ENCODE data around the gene TMEM209. TPM values are rescaled to one million over a fixed set of nuclear protein-coding genes. Genes with fewer than 3 reads are reported as not detected.

Gene TMEM209
- polyA plus RNA-seq, 3 donors from 2014 or later: 21.6 to 41.1 (median 39.9) TPM

DNA sequence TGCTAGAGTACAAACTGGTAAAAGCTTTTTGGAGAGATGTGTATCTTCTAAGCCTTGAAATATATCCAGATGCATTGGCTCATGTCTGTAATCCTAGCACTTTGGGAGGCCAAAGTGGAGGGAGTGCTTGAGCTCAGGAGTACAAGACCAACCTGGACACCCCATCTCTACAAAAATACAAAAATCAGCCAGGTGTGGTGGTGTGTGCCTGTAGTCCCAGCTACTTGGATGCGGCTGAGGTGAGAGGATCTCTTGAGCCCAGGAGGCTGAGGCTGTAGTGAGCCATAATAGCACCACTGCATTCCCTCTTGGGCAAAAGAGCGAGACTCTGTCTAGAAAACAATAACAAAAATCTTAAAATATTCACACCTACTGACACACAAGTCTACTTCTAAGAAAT, 25.6 kb downstream of the TMEM209 start:
- H3K9me3 Mint-ChIP-seq: no peaks in the 10 kb centered on the region

DNA sequence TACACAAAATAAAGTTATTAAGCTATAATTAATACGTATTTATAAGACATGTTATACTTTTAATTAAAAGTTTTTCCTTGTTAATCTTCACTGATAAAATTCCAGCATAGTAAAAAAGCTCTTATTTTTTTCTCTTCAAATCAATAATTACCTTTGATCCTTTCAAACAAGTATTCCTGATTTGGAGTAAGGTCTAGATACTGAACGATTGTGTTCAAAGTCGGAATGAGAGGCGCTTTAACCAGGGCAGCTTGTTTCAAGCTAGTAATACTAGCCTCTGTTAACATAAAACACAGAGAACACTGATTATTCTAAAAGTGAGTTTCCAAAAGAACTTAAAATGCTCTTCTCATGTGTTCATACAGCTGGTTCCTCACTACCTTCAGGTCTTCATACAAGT, 27.0 kb downstream of the TMEM209 start:
- peaks cover 0 to 2% (median 0%) of the 10 kb centered on the region in 3 donors for H3K27me3 Mint-ChIP-seq (ENCODE audit: low read depth in 3 of 3)
- DNase-seq: no peak
- H3K4me1 Mint-ChIP-seq: no peaks in the 10 kb centered on the region
- no peak overlapping the region for H3K27ac Mint-ChIP-seq
- H3K4me3 Mint-ChIP-seq: no peak overlapping the region
- peaks cover 17 to 56% (median 25%) of the 10 kb centered on the region in 3 donors for H3K36me3 Mint-ChIP-seq
- no peaks in the 10 kb centered on the region for H3K9me3 Mint-ChIP-seq

More for the DNA sequence above, 25.6 kb downstream of the TMEM209 start:
- H3K36me3 Mint-ChIP-seq: peaks cover 15 to 55% (median 20%) of the 10 kb centered on the region in 3 donors
- H3K4me3 Mint-ChIP-seq: no peak overlapping the region
- peaks cover 0 to 2% (median 0%) of the 10 kb centered on the region in 3 donors for H3K27me3 Mint-ChIP-seq (ENCODE audit: low read depth in 3 of 3)
- no peak for DNase-seq
- no peak overlapping the region for H3K27ac Mint-ChIP-seq
- no peaks in the 10 kb centered on the region for H3K4me1 Mint-ChIP-seq

GRCh38 chr7:130174237-130174959, 30.8 kb downstream of the TMEM209 start:
- Mint-ChIP-seq H3K4me3 (no peak overlapping the region), H3K27me3 (ENCODE audit: low read depth in 3 of 3) (peaks cover 0 to 2% (median 0%) of the 10 kb centered on the region in 3 donors), H3K36me3 (peaks cover 23 to 50% (median 35%) of the 10 kb centered on the region in 3 donors), H3K27ac (no peak overlapping the region), H3K9me3 (no peaks in the 10 kb centered on the region), H3K4me1 (no peaks in the 10 kb centered on the region)
- no peak for DNase-seq

DNA sequence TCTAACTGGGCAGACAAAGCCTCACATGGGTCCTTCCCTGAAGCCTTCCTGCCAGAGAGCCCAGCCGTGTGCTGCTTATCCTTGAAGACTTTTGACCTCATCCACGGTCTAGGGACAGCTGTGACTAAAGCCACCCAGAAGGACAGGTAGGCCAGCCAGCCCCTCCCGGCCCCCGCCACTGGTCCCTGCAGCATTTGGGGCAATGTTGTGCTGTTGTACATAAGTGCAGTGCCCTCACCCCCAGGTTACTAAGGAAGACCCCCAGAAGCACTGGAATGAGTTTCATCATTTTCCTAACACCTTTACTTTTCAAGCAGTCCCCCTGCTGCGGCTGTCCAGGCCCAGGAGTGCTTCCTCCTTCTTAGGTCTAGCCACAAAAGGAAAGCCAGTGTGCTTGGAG, 43.0 kb downstream of the TMEM209 start:
- H3K4me1 Mint-ChIP-seq: no peaks in the 10 kb centered on the region
- H3K27ac Mint-ChIP-seq: no peak overlapping the region
- no peak overlapping the region for H3K4me3 Mint-ChIP-seq
- H3K36me3 Mint-ChIP-seq: peaks cover 49 to 71% (median 63%) of the 10 kb centered on the region in 3 donors
- peaks cover 0 to 1% (median 0%) of the 10 kb centered on the region in 6 donors for H3K9me3 Mint-ChIP-seq
- DNase-seq: no peak
- peaks cover 0 to 2% (median 2%) of the 10 kb centered on the region in 3 donors for H3K27me3 Mint-ChIP-seq (ENCODE audit: low read depth in 3 of 3)

DNA sequence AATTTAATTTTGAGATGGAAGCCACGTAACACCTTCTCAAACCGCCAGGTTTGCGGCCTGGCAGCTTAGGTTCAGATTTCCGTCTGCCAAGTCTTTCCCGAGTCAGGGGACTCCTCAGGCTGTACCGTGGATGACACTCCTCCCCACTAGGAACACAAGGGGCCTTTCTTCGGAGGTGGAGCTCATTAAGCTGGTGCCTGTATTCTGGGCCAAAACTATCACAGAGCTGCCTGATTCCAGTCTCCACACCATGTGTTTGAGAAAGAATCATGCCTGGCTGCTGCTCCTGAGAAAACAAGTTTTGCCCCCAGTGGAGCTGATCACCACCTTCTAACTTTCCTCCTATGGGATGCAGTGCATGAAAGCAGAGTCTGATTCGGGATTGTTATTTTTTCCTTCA, 44.8 kb downstream of the TMEM209 start:
- DNase-seq: no peak
- Mint-ChIP-seq H3K36me3 (peaks cover 42 to 64% (median 63%) of the 10 kb centered on the region in 3 donors), H3K4me3 (no peak overlapping the region), H3K27ac (no peak overlapping the region), H3K4me1 (no peaks in the 10 kb centered on the region), H3K27me3 (ENCODE audit: low read depth in 3 of 3) (peaks cover 2 to 4% (median 4%) of the 10 kb centered on the region in 3 donors), H3K9me3 (peaks cover 0 to 1% (median 0%) of the 10 kb centered on the region in 6 donors)

- peaks cover 0 to 1% (median 0%) of the 10 kb centered on the region in 6 donors for H3K9me3 Mint-ChIP-seq
- no peak overlapping the region for H3K4me3 Mint-ChIP-seq
- H3K4me1 Mint-ChIP-seq: no peaks in the 10 kb centered on the region
- H3K27me3 Mint-ChIP-seq (ENCODE audit: low read depth in 3 of 3): peaks cover 2 to 6% (median 6%) of the 10 kb centered on the region in 3 donors
- H3K27ac Mint-ChIP-seq: no peak overlapping the region
- peaks cover 42 to 61% (median 59%) of the 10 kb centered on the region in 3 donors for H3K36me3 Mint-ChIP-seq
- no peak for DNase-seq
Measured at GRCh38 chr7:130160023-130160422, 45.2 kb downstream of the TMEM209 start.

DNA sequence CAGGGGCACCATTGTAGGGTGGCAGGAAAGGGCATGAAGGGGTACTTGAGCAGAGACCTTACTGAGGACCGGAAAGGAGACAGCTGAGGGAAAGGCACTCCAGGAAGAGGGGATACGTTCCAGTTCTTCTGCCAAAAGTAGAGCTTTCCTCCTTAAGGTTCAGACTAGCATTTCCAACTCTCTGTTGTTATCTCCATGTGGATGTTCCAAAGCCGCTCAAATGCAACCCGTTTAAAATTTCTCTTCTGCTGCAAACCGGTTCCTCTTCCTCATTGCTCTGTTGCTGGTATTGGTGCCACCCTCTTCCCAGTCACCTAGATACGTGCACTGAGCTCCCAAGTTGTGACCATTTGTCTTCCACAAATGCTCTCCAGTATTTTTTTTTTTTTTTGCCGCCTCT, 47.5 kb downstream of the TMEM209 start:
- Mint-ChIP-seq H3K36me3 (peaks cover 35 to 47% (median 42%) of the 10 kb centered on the region in 3 donors), H3K9me3 (peaks cover 0 to 1% (median 0%) of the 10 kb centered on the region in 6 donors), H3K4me3 (no peak overlapping the region), H3K27ac (no peak overlapping the region), H3K27me3 (ENCODE audit: low read depth in 3 of 3) (peaks cover 4 to 6% (median 6%) of the 10 kb centered on the region in 3 donors), H3K4me1 (no peaks in the 10 kb centered on the region)
- no peak for DNase-seq

DNA sequence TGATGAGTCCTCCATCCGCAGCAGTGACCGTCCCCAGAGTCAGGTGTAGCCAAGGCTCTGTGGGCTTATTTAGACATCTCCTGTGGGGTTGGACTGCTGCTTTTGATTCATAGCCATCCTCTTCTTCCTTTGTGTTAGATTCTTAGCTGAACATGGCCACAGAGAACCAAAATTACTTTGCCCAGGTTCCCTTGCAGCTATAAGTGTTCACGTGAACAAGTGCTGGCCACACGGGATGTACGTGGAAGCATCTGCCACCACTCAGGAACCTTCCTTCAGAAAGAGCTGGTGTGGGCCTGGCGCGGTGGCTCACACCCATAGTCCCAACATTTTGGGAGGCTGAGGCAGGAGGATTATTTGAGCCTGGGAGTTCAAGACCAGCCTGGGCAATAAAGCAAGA, 49.1 kb downstream of the TMEM209 start:
- peaks cover 28 to 35% (median 31%) of the 10 kb centered on the region in 3 donors for H3K36me3 Mint-ChIP-seq
- peaks cover 2 to 6% (median 6%) of the 10 kb centered on the region in 3 donors for H3K27me3 Mint-ChIP-seq (ENCODE audit: low read depth in 3 of 3)
- H3K9me3 Mint-ChIP-seq: peaks cover 0 to 1% (median 0%) of the 10 kb centered on the region in 6 donors
- no peak overlapping the region for H3K4me3 Mint-ChIP-seq
- H3K4me1 Mint-ChIP-seq: no peaks in the 10 kb centered on the region
- DNase-seq: no peak
- no peak overlapping the region for H3K27ac Mint-ChIP-seq

- Mint-ChIP-seq H3K4me1 (no peaks in the 10 kb centered on the region), H3K4me3 (no peak overlapping the region), H3K27ac (no peak overlapping the region), H3K36me3 (peaks cover 15 to 22% (median 20%) of the 10 kb centered on the region in 3 donors), H3K9me3 (peaks cover 0 to 1% (median 0%) of the 10 kb centered on the region in 6 donors), H3K27me3 (ENCODE audit: low read depth in 3 of 3) (peaks cover 8 to 16% (median 8%) of the 10 kb centered on the region in 3 donors)
- DNase-seq: no peak
Measured at GRCh38 chr7:130154501-130155317, 50.5 kb downstream of the TMEM209 start.

DNA sequence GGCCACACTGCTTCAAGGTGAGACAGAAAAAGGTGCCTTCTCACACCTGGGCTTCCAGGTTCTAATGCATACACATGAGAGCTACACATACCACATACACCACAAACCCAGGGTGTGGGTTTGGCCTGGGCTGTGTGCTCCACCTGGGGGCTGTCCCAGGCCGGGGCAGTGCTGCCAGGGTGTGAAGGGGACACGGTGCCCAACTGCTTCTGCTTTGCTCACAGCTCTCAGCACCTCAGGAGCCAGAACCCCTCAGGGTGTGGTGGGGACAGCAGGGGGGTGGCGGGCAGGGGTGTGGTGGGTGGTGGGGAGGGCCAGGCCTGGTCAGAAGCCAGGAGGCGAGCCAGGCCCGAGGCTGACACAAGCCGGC, 51.1 kb downstream of the TMEM209 start:
- Mint-ChIP-seq H3K4me3 (no peak overlapping the region), H3K4me1 (no peaks in the 10 kb centered on the region), H3K27ac (no peak overlapping the region), H3K27me3 (ENCODE audit: low read depth in 3 of 3) (peaks cover 8 to 19% (median 8%) of the 10 kb centered on the region in 3 donors), H3K36me3 (peaks cover 11 to 16% (median 15%) of the 10 kb centered on the region in 3 donors), H3K9me3 (peaks cover 0 to 1% (median 0%) of the 10 kb centered on the region in 6 donors)
- no peak for DNase-seq

DNA sequence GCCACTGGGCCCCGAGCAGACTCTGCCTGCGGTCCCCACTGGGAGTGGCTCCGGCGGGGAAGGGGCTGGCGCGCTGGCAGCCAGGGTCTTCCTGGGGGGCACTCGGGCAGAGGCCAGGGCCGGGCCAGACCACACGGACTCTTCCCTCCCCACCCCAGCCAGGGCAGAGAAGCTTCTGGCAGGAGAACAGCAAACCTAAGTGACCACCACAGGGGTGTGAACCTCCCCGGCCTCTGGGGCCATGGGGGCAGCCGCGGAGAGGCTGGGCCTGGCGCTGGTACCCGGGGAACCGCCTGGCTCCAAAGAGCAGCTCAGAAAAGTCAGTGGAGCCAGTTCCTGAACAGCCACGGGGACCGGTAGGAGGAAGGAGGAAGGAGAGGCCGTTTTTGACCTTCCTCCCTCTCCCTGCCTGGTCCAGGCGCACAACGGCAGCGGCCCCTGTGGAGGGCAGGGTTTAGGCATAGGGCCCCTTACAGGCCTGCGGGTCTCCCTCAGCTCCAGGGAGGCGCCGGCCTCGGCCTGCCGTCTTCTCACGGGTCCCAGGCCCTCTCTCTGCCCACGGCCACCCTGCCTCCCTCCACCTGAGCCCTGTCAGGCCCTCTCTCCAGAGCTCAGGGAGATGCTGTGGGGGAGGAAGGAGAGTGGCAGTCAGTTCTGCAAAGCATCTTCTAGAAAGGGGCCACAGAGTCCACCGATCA, 51.8 kb downstream of the TMEM209 start:
- Mint-ChIP-seq H3K4me1 (no peaks in the 10 kb centered on the region), H3K27ac (no peak overlapping the region), H3K36me3 (peaks cover 5 to 10% (median 8%) of the 10 kb centered on the region in 3 donors), H3K4me3 (no peak overlapping the region), H3K27me3 (ENCODE audit: low read depth in 3 of 3) (peaks cover 8 to 25% (median 8%) of the 10 kb centered on the region in 3 donors), H3K9me3 (peaks cover 0 to 1% (median 0%) of the 10 kb centered on the region in 6 donors)
- DNase-seq: no peak

GRCh38 chr7:130152493-130153210, 52.6 kb downstream of the TMEM209 start:
- Mint-ChIP-seq H3K4me1 (no peaks in the 10 kb centered on the region), H3K27ac (no peak overlapping the region), H3K9me3 (peaks cover 0 to 1% (median 0%) of the 10 kb centered on the region in 6 donors), H3K4me3 (no peak overlapping the region), H3K36me3 (peaks cover 0 to 5% (median 4%) of the 10 kb centered on the region in 3 donors), H3K27me3 (ENCODE audit: low read depth in 3 of 3) (peaks cover 8 to 24% (median 10%) of the 10 kb centered on the region in 3 donors)
- peak in 2 of 3 donors; percentile 25 to 36 for DNase-seq

All from immature natural killer cell (primary cell).